GM12878 (cell line): Measurements from ENCODE around the gene ELF2. TPM values are rescaled to one million over a fixed set of nuclear protein-coding genes. Genes with fewer than 3 reads are reported as not detected.

Experiments used
- ATAC-seq: fragments of 200-7000 bp; cut with Tn5 transposase; 3 replicates; pipeline ENCODE4 v1.9.1; 2020; ENCODE audit warnings: mild to moderate bottlenecking, moderate library complexity
- BruUV-seq: library from RNA; stranded (reverse); fragments of 400-500 nt; replicated peaks from 2 replicates; lab custom pipeline; 2021; lab: Mats Ljungman, UMichigan
- CTCF ChIA-PET: fragments of 300-600 bp; sonication (Branson Sonifier 250); formaldehyde crosslinking; extraction: SDS; loops from one replicate; lab custom pipeline; 2021; ENCODE audit warnings: inconsistent platforms; lab: Yijun Ruan, JAX
- POLR2A ChIA-PET: fragments of 350-600 bp; formaldehyde crosslinking; extraction: SDS; loops from one replicate; lab custom pipeline; 2021; ENCODE audit warnings: inconsistent platforms; lab: Charles Lee
- RAD21 ChIA-PET: fragments of 300-600 bp; sonication (Branson Sonifier 250); formaldehyde crosslinking; loops from one replicate; lab custom pipeline; 2023; ENCODE audit warnings: antibody characterized with exemption; ENCODE audit not compliant: unreplicated experiment; lab: Charles Lee
- SMC1A ChIA-PET: fragments of 300-600 bp; sonication (Branson Sonifier 250); formaldehyde crosslinking; loops from one replicate; lab custom pipeline; 2023; ENCODE audit not compliant: unreplicated experiment, uncharacterized antibody; lab: Charles Lee
- DNase-seq: peaks from one replicate; pipeline ENCODE4 v3.0.0-alpha.2; 2011; ENCODE audit warnings: low read depth, low spot score
- FAIRE-seq: peaks from 3 replicates; lab custom pipeline; 2011; peaks lifted over from hg19 to GRCh38; lab: Jason Lieb, UNC
- H2AFZ ChIP-seq: 2 replicates; pipeline ENCODE4 v1.6.0; 2011; ENCODE audit warnings: low read depth, low read length, control low read depth; ENCODE audit not compliant: control insufficient read depth
- H3K27ac ChIP-seq: 2 replicates; pipeline ENCODE4 v1.5.1; 2011; ENCODE audit warnings: control low read depth; ENCODE audit not compliant: control insufficient read depth, insufficient read depth
- H3K27me3 ChIP-seq, 2 experiments: replicated peaks in 1 of 2; 2 replicates each; pipeline versions ENCODE4 v1.6.0 to v1.6.1; 2011; ENCODE audit warnings: low read length in 1 of 2; ENCODE audit not compliant: control insufficient read depth in 2 of 2, insufficient read depth in 2 of 2
- H3K36me3 ChIP-seq, 2 experiments: 2 replicates each; pipeline ENCODE4 v1.5.1; 2011; ENCODE audit warnings: low read length in 1 of 2; ENCODE audit not compliant: control insufficient read depth in 2 of 2, insufficient read depth in 2 of 2
- H3K4me1 ChIP-seq: 2 replicates; pipeline ENCODE4 v1.6.1; 2011; ENCODE audit warnings: mild to moderate bottlenecking, low read length, moderate library complexity, mixed read lengths; ENCODE audit not compliant: control insufficient read depth, insufficient read depth
- H3K4me2 ChIP-seq: 2 replicates; pipeline ENCODE4 v1.6.0; 2011; ENCODE audit warnings: control low read depth; ENCODE audit not compliant: control insufficient read depth, insufficient read depth
- H3K4me3 ChIP-seq: fragments of 200-600 bp; sonication (generic); 2 replicates; pipeline ENCODE4 v1.5.1; 2016
- H3K79me2 ChIP-seq: 2 replicates; pipeline ENCODE4 v1.6.0; 2011; ENCODE audit warnings: low read length; ENCODE audit not compliant: control insufficient read depth, insufficient read depth
- H3K9ac ChIP-seq: 2 replicates; pipeline ENCODE4 v1.8.0; 2011; ENCODE audit warnings: low read length, control low read depth, mixed read lengths; ENCODE audit not compliant: control insufficient read depth, insufficient read depth
- H3K9me3 ChIP-seq: replicated peaks from 3 replicates; pipeline ENCODE4 v1.5.1; 2011; ENCODE audit warnings: mild to moderate bottlenecking, low read length; ENCODE audit not compliant: control insufficient read depth, insufficient read depth
- H4K20me1 ChIP-seq: 2 replicates; pipeline ENCODE4 v1.6.0; 2011; ENCODE audit not compliant: control insufficient read depth, insufficient read depth
- CEBPZ ChIP-seq: fragments of 150-350 bp; IDR thresholded peaks from 2 replicates; pipeline ENCODE4 v1.6.1; 2016; ENCODE audit warnings: low read depth, low read length
- HSF1 ChIP-seq: fragments of 150-350 bp; IDR thresholded peaks from 2 replicates; pipeline ENCODE4 v1.6.1; 2014; ENCODE audit warnings: mild to moderate bottlenecking, low read depth, low read length
- MTA2 ChIP-seq: fragments of 450-650 bp; IDR thresholded peaks from 2 replicates; pipeline ENCODE4 v1.6.1; 2016; ENCODE audit warnings: low read depth, mild to moderate bottlenecking, moderate library complexity
- NR2C2 ChIP-seq: IDR thresholded peaks from 2 replicates; pipeline ENCODE4 v1.6.1; 2011; ENCODE audit warnings: borderline replicate concordance, low read depth; ENCODE audit not compliant: control insufficient read depth, insufficient read length
- PML ChIP-seq: IDR thresholded peaks from 2 replicates; pipeline ENCODE4 v1.6.1; 2012; ENCODE audit warnings: low read length, inconsistent platforms
- WGBS: methylation state at CpG from one replicate; pipeline ENCODE4 v1.1.6; 2016; ENCODE audit warnings: low lambda C conversion rate; ENCODE audit not compliant: insufficient replicate concordance, insufficient coverage; ENCODE audit errors: missing lambda C conversion rate; 5-methylcytosine and 5-hydroxymethylcytosine counted together
- in situ Hi-C: fragments of 300-500 bp; cut with MboI; formaldehyde crosslinking; loops from 9 replicates; pipeline ENCODE4 v1.14.3; 2018; ENCODE audit warnings: mixed read lengths
- intact Hi-C: fragments of 100-400 bp; cut with micrococcal nuclease; formaldehyde crosslinking; loops from one replicate; pipeline ENCODE4 v1.14.2; 2022; ENCODE audit not compliant: unreplicated experiment
- polyA plus RNA-seq, 11 experiments: library from polyadenylated mRNA; depleted of rRNA in 4 of 11; unstranded in 6 of 11; stranded (reverse) in 5 of 11; fragments of >200 nt; fragmentation: Nextera tagmentation in 4 of 11; fragmentation: Illumina TruSeq in 1 of 11; extraction: Ambion mirVana in 4 of 11; extraction: Trizol in 1 of 11; gene quantifications; 1 replicate in 1 of 11; 2 replicates in 10 of 11; pipeline versions ENCODE4 v1.2.1 to v1.2.3, GENCODE V29; 2011 to 2016; ENCODE audit warnings: inconsistent platforms in 2 of 11, missing spikeins in 2 of 11, low read depth in 1 of 11
- total RNA-seq, 4 experiments: library from RNA; depleted of rRNA in 3 of 4; stranded (reverse); fragments of >200 nt in 3 of 4; fragmentation: Illumina TruSeq in 1 of 4; extraction: Trizol in 1 of 4; gene quantifications; 2 replicates each; pipeline versions ENCODE4 v1.2.1 to v1.2.3, GENCODE V29; 2013 to 2021

The ELF2 gene
- total and polyA plus RNA-seq, 10 of the 15 experiments (the other 5 are each of a cell fraction or from before 2014, with no cell fraction given), result 10.5 to 30.1 (median 20.5) TPM

GRCh38 chr4:139134403-139134802, 42.6 kb downstream of the ELF2 start (continued):
- no peak for TF ChIP-seq CEBPZ

GRCh38 chr4:139131209-139131870, 45.7 kb downstream of the ELF2 start:
- H3K27me3 ChIP-seq, result no peaks in the 10 kb centered on the region
- no peaks in the 10 kb centered on the region for H4K20me1 ChIP-seq
- WGBS, result 17% methylated on average over 3 of the region's 3 CpGs
- ChIA-PET SMC1A (no interaction called here), RAD21 (interaction anchor here (0.6 kb wide), 1 partner anchor 88 kb away, joined by 4 read pairs; no protein-coding TSS in a partner anchor), POLR2A (interaction anchor here (0.7 kb wide), 1 partner anchor 18 kb away, joined by 3 read pairs; no protein-coding TSS in a partner anchor), CTCF (interaction anchor here (1.0 kb wide), 1 partner anchor 22 kb away, joined by 3 read pairs; no protein-coding TSS in a partner anchor)
- no peaks in the 10 kb centered on the region for H3K36me3 ChIP-seq
- in situ Hi-C loops (no loop called here), intact Hi-C loops (no loop called here)
- no peaks in the 10 kb centered on the region for H3K79me2 ChIP-seq
- no peak for TF ChIP-seq MTA2
- no peak for TF ChIP-seq PML
- TF ChIP-seq HSF1, result no peak
- no peak for TF ChIP-seq NR2C2
- H3K9me3 ChIP-seq, result no peaks in the 10 kb centered on the region
- no peak overlapping the region for H3K27ac ChIP-seq
- H2AFZ ChIP-seq, result no peak overlapping the region
- no TSS peak for BruUV-seq
- no peak overlapping the region for H3K9ac ChIP-seq
- ATAC-seq (no peak), DNase-seq (no peak), FAIRE-seq (no peak)
- H3K4me1 ChIP-seq, result no peaks in the 10 kb centered on the region
- no peak overlapping the region for H3K4me3 ChIP-seq
- no peak overlapping the region for H3K4me2 ChIP-seq
